Activated CD4-positive, alpha-beta T cell treated with anti-CD3 and anti-CD28 coated beads for 48 hours (primary cell): ENCODE results near the gene TKT.
A peak's percentile ranks its signal among the peaks of the same experiment; 100 is the strongest.
"Not testable (repeated sequence)": the region's sequence is repeated elsewhere in the genome, so short reads cannot be mapped to it uniquely, and the experiment has no call there.

Experiments used
- DNase-seq: peaks from one replicate; pipeline ENCODE4 v3.0.0-alpha.2; 2020

TKT gene

GRCh38 chr3:53259427-53260259 is 3.8 kb upstream of the TKT start:
- DNase-seq: no peak

- DNase-seq: no peak
These were observed 3.0 kb upstream of the TKT start for GRCh38 chr3:53258600-53259426.

GRCh38 chr3:53257465-53257864 is 1.6 kb upstream of the TKT start:
- no peak for DNase-seq

GRCh38 chr3:53256704-53257055 is 858 bp upstream of the TKT start:
- DNase-seq: no peak

GRCh38 chr3:53255423-53255774 is 423 bp downstream of the TKT start:
- peak; percentile 52 for DNase-seq

- DNase-seq: peak; percentile 76
These were observed 1.1 kb downstream of the TKT start for GRCh38 chr3:53254509-53255422.

- no peak for DNase-seq
These were observed 1.9 kb downstream of the TKT start for GRCh38 chr3:53253707-53254508.

- DNase-seq: not testable (repeated sequence)
These were observed 2.9 kb downstream of the TKT start for GRCh38 chr3:53252947-53253322.

GRCh38 chr3:53252096-53252946 is 3.5 kb downstream of the TKT start:
- DNase-seq: no peak

GRCh38 chr3:53250881-53251605 is 4.8 kb downstream of the TKT start:
- DNase-seq: no peak

- no peak for DNase-seq
These were observed 5.4 kb downstream of the TKT start for GRCh38 chr3:53250453-53250852.

GRCh38 chr3:53248161-53248560 is 7.7 kb downstream of the TKT start:
- DNase-seq: no peak

- DNase-seq: no peak
These were observed 8.2 kb downstream of the TKT start for GRCh38 chr3:53247619-53248018.

GRCh38 chr3:53244271-53244670 is 11.6 kb downstream of the TKT start:
- no peak for DNase-seq

- DNase-seq: no peak
These were observed 12.0 kb downstream of the TKT start for GRCh38 chr3:53243785-53244184.

GRCh38 chr3:53243165-53243564 is 12.7 kb downstream of the TKT start:
- DNase-seq: no peak

- no peak for DNase-seq
These were observed 13.2 kb downstream of the TKT start for GRCh38 chr3:53242642-53243041.

- no peak for DNase-seq
These were observed 13.7 kb downstream of the TKT start for GRCh38 chr3:53242155-53242554.

GRCh38 chr3:53240989-53241972 is 14.5 kb downstream of the TKT start:
- DNase-seq: no peak
